GM10248 (cell line): Measurements from ENCODE around the gene IL1RAP.

ENCODE experiments used
- CTCF ChIA-PET: fragments of 300-600 bp; sonication (Branson Sonifier 250); formaldehyde crosslinking; extraction: SDS; loops from one replicate; lab custom pipeline; 2021; ENCODE audit warnings: antibody characterized with exemption; lab: Yijun Ruan, JAX
- POLR2A ChIA-PET: fragments of 350-650 bp; sonication (Branson Sonifier 250); formaldehyde crosslinking; extraction: SDS; loops from one replicate; lab custom pipeline; 2020; ENCODE audit warnings: antibody characterized with exemption; lab: Yijun Ruan, JAX
- DNase-seq: peaks from one replicate; pipeline ENCODE4 v3.0.0; 2012; ENCODE audit errors: extremely low spot score
- CTCF ChIP-seq: IDR thresholded peaks from 2 replicates; pipeline ENCODE4 v1.5.1; 2012; ENCODE audit warnings: mild to moderate bottlenecking, low read depth; ENCODE audit errors: extremely low read depth, missing control alignments, control extremely low read depth

IL1RAP gene

GRCh38 chr3:190694335-190695001 lies 180.6 kb downstream of the IL1RAP start:
- ChIA-PET POLR2A (no interaction called here), CTCF (interaction anchor here (1.1 kb wide), 1 partner anchor 269 kb away, joined by 3 read pairs; no protein-coding TSS in a partner anchor)
- DNase-seq, result no peak
- TF ChIP-seq CTCF, result no peak

GRCh38 chr3:190695225-190695624 lies 181.3 kb downstream of the IL1RAP start:
- CTCF ChIA-PET, result interaction anchor here (1.1 kb wide), 1 partner anchor 270 kb away, joined by 3 read pairs; no protein-coding TSS in a partner anchor
- POLR2A ChIA-PET, result no interaction called here
- no peak for DNase-seq
- TF ChIP-seq CTCF, result no peak

GRCh38 chr3:190695994-190696393 lies 182.1 kb downstream of the IL1RAP start:
- POLR2A ChIA-PET, result no interaction called here
- CTCF ChIA-PET, result interaction anchor here (6.5 kb wide), 1 partner anchor 734 kb away, joined by 41 read pairs; no protein-coding TSS in a partner anchor
- no peak for DNase-seq
- TF ChIP-seq CTCF, result no peak

GRCh38 chr3:190696777-190697501 lies 183.1 kb downstream of the IL1RAP start:
- TF ChIP-seq CTCF, result peak; percentile 49
- POLR2A ChIA-PET, result no interaction called here
- no peak for DNase-seq
- CTCF ChIA-PET, result interaction anchor here (0.9 to 6.5 kb wide), 6 partner anchors 16 to 735 kb away, joined by 3 to 41 read pairs (median 4); no protein-coding TSS in a partner anchor

- no peak for DNase-seq
- ChIA-PET CTCF (interaction anchor here (0.9 to 6.5 kb wide), 7 partner anchors 9 to 736 kb away, joined by 3 to 41 read pairs (median 4); no protein-coding TSS in a partner anchor), POLR2A (no interaction called here)
- no peak for TF ChIP-seq CTCF
Observed at GRCh38 chr3:190697502-190697830, 183.6 kb downstream of the IL1RAP start.

GRCh38 chr3:190697901-190698300 lies 184.0 kb downstream of the IL1RAP start:
- ChIA-PET CTCF (interaction anchor here (1.1 to 6.5 kb wide), 7 partner anchors 9 to 736 kb away, joined by 3 to 41 read pairs (median 4); no protein-coding TSS in a partner anchor), POLR2A (no interaction called here)
- no peak for TF ChIP-seq CTCF
- DNase-seq, result no peak
